Measurements from ENCODE around the gene SPTSSA. TPM values are rescaled to one million over a fixed set of nuclear protein-coding genes. Genes with fewer than 3 reads are reported as not detected.

SPTSSA gene
- total and polyA plus RNA-seq, 10 of the 15 experiments (the other 5 are each of a cell fraction or from before 2014, with no cell fraction given): 9.3 to 37.7 (median 21.0) TPM

DNA sequence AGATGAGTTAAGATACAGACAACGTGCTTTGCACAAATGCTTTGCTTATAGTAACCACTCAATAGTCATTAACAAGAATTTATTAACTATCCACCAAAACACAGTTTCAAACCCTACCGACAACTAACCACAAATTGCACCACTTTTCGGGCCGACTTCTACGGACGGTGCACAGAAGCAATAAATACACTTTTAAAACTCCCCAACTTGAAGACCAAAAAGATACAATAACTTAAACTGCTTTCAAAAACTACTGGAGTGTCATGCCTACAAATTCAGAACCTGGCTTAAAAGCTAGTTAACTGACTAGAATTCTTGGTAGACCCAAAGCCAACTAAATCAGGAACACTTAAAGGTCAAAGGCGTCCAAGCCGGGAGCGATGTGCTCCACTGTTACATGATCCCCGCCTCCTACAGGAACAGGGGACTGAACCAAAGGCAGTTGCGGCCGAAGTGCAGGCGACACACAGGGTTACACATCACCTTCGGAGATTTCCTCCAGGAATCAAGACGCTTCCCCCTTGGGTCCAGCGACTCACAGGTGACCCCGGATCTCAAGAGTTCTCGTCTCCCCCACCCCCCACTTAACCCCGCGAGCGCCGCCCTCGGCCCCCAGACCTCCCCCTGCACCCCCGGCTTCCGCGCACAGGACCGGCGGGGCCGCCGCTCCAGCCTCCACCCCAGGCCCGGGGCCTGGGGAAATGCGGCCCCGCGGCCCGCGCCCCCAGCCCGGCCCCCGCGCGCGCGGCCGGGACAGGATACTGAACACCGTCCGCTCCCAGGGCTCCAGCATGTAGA lies 507 bp downstream of the SPTSSA start (continued):
- TF ChIP-seq ZBED1 (IDR thresholded peaks at IDR 0.05; ENCODE audit: borderline replicate concordance): no peak
- TF ChIP-seq ATF7 (IDR thresholded peaks at IDR 0.05; ENCODE audit: low read depth): no peak
- no peak for TF ChIP-seq TARDBP (IDR thresholded peaks at IDR 0.05; ENCODE audit: borderline replicate concordance)
- TF ChIP-seq IKZF2 (IDR thresholded peaks at IDR 0.05): peak in 1 of 2 experiments; percentile 42; a peak in 2 of 4 replicates
- TF ChIP-seq ESRRA (IDR thresholded peaks at IDR 0.05; ENCODE audit: low read length): no peak
- TF ChIP-seq POU2F2 (IDR thresholded peaks at IDR 0.05; ENCODE audit: borderline replicate concordance, low read depth, low read length): no peak
- no peak for TF ChIP-seq SP1 (IDR thresholded peaks at IDR 0.05; ENCODE audit: low read depth, low read length)
- TF ChIP-seq LARP7 (IDR thresholded peaks at IDR 0.05): no peak; the same call in 1 of the 2 replicates
- no peak for TF ChIP-seq DPF2 (IDR thresholded peaks at IDR 0.05)
- no peak for TF ChIP-seq CEBPB (IDR thresholded peaks at IDR 0.05; ENCODE audit: borderline replicate concordance in 1 of 2, low read depth in 2 of 2, low read length in 2 of 2)
- no peak for TF ChIP-seq BCL11A (IDR thresholded peaks at IDR 0.05; ENCODE audit: low read depth, low read length)
- no peak for TF ChIP-seq NFYA (IDR thresholded peaks at IDR 0.05; ENCODE audit: borderline replicate concordance, low read depth, low read length)
- peak; percentile 71; the same call in 1 of the 2 replicates for TF ChIP-seq CHD1 (IDR thresholded peaks at IDR 0.05; ENCODE audit: low read depth, low read length)
- TF ChIP-seq SMARCA5 (IDR thresholded peaks at IDR 0.05): no peak
- no peak for TF ChIP-seq GATAD2B (conservative IDR thresholded peaks at IDR 0.05; ENCODE audit: low read depth)
- no peak for TF ChIP-seq TAF1 (IDR thresholded peaks at IDR 0.05; ENCODE audit: borderline replicate concordance, low read depth, low read length)
- TF ChIP-seq, protein P1, sequence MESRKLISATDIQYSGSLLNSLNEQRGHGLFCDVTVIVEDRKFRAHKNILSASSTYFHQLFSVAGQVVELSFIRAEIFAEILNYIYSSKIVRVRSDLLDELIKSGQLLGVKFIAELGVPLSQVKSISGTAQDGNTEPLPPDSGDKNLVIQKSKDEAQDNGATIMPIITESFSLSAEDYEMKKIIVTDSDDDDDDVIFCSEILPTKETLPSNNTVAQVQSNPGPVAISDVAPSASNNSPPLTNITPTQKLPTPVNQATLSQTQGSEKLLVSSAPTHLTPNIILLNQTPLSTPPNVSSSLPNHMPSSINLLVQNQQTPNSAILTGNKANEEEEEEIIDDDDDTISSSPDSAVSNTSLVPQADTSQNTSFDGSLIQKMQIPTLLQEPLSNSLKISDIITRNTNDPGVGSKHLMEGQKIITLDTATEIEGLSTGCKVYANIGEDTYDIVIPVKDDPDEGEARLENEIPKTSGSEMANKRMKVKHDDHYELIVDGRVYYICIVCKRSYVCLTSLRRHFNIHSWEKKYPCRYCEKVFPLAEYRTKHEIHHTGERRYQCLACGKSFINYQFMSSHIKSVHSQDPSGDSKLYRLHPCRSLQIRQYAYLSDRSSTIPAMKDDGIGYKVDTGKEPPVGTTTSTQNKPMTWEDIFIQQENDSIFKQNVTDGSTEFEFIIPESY (IDR thresholded peaks at IDR 0.05): no peak
- TF ChIP-seq RUNX3 (IDR thresholded peaks at IDR 0.05; ENCODE audit: low read length): peak; percentile 55
- TF ChIP-seq, protein P2, sequence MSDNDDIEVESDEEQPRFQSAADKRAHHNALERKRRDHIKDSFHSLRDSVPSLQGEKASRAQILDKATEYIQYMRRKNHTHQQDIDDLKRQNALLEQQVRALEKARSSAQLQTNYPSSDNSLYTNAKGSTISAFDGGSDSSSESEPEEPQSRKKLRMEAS (IDR thresholded peaks at IDR 0.05; ENCODE audit: low read depth, low read length): no peak
- 0 out of 2 replicates have a peak, but pooled peaks have one; percentile 43 for TF ChIP-seq SIN3A (IDR thresholded peaks at IDR 0.05; ENCODE audit: low read depth, low read length)
- TF ChIP-seq, protein P3, sequence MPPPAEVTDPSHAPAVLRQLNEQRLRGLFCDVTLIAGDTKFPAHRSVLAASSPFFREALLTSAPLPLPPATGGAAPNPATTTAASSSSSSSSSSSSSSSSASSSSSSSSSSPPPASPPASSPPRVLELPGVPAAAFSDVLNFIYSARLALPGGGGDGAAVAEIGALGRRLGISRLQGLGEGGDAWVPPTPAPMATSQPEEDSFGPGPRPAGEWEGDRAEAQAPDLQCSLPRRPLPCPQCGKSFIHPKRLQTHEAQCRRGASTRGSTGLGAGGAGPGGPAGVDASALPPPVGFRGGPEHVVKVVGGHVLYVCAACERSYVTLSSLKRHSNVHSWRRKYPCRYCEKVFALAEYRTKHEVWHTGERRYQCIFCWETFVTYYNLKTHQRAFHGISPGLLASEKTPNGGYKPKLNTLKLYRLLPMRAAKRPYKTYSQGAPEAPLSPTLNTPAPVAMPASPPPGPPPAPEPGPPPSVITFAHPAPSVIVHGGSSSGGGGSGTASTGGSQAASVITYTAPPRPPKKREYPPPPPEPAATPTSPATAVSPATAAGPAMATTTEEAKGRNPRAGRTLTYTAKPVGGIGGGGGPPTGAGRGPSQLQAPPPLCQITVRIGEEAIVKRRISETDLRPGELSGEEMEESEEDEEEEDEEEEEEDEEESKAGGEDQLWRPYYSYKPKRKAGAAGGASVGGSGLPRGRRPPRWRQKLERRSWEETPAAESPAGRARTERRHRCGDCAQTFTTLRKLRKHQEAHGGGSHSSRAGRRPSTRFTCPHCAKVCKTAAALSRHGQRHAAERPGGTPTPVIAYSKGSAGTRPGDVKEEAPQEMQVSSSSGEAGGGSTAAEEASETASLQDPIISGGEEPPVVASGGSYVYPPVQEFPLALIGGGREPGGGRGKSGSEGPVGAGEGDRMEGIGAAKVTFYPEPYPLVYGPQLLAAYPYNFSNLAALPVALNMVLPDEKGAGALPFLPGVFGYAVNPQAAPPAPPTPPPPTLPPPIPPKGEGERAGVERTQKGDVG (CRISPR knock-in tag; IDR thresholded peaks at IDR 0.05): no peak
- TF ChIP-seq JUNB (IDR thresholded peaks at IDR 0.05): no peak
- 0 out of 2 replicates have a peak, but pooled peaks have one; percentile 14 for TF ChIP-seq IKZF1 (conservative IDR thresholded peaks at IDR 0.05)
- TF ChIP-seq, protein P4, sequence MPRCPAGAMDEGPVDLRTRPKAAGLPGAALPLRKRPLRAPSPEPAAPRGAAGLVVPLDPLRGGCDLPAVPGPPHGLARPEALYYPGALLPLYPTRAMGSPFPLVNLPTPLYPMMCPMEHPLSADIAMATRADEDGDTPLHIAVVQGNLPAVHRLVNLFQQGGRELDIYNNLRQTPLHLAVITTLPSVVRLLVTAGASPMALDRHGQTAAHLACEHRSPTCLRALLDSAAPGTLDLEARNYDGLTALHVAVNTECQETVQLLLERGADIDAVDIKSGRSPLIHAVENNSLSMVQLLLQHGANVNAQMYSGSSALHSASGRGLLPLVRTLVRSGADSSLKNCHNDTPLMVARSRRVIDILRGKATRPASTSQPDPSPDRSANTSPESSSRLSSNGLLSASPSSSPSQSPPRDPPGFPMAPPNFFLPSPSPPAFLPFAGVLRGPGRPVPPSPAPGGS (IDR thresholded peaks at IDR 0.05; ENCODE audit: borderline replicate concordance, insufficient read depth, low read depth, low read length, poor library complexity, severe bottlenecking): no peak
- no peak for TF ChIP-seq BMI1 (IDR thresholded peaks at IDR 0.05; ENCODE audit: borderline replicate concordance)
- TF ChIP-seq CBX3 (IDR thresholded peaks at IDR 0.05; ENCODE audit: borderline replicate concordance, low read depth): no peak
